SU-DHL-6 (cell line): ENCODE data around the gene CFAP68.

Experiments used
- EZH2phosphoT487 ChIP-seq: fragments of 200-600 bp; sonication (generic), shearing (Covaris generic); conservative IDR thresholded peaks from 2 replicates; pipeline ENCODE4 v1.6.1; 2018; ENCODE audit warnings: mild to moderate bottlenecking, antibody characterized with exemption, low read length, moderate library complexity, mixed read lengths
- TF ChIP-seq, protein P1 (sequence below): fragments of 200-600 bp; sonication (generic); IDR thresholded peaks from one replicate; pipeline ENCODE4 v1.5.1; 2017; ENCODE audit warnings: antibody characterized with exemption, mild to moderate bottlenecking, low read length, moderate library complexity; ENCODE audit not compliant: insufficient read depth, poor library complexity, severe bottlenecking

DNA sequence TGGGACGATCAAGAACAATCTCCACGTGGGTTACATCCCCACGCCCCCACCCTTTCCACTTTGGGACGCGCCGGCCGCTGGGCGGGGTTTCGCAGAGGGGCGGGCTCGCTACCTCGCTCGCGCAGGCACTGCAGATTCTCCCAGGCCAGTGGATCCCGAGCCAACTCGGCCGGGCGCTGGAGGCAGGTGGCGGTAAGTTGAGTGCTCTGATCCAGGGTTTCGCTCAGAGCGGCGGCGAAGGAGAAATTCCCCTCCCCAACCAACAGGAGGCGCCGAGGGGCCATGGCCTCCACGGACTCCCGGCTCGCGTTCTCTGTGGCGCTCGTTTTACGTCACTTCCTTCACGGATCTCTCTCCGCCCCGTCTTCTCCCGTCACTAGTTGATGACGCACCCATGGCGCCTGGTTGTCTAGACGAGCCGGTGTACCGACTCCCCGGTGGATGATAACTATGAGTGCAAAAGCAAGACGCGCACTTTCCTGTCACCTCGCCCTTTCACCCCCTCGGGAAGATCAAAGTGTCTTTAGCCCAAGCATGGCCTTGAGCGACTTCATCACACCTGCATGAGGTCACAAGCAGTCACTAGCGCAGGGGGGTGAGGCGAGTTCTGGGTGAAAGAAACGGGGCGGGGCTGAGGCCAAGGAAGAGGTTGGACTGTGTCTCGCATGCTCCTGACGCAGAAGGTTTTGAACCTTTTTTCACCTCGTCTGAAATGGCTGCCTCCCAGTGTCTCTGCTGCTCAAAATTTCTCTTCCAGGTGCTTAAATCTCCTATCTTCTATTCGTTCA is at the start of gene CFAP68, which contains the start of gene FDXACB1:
- TF ChIP-seq, protein P1, sequence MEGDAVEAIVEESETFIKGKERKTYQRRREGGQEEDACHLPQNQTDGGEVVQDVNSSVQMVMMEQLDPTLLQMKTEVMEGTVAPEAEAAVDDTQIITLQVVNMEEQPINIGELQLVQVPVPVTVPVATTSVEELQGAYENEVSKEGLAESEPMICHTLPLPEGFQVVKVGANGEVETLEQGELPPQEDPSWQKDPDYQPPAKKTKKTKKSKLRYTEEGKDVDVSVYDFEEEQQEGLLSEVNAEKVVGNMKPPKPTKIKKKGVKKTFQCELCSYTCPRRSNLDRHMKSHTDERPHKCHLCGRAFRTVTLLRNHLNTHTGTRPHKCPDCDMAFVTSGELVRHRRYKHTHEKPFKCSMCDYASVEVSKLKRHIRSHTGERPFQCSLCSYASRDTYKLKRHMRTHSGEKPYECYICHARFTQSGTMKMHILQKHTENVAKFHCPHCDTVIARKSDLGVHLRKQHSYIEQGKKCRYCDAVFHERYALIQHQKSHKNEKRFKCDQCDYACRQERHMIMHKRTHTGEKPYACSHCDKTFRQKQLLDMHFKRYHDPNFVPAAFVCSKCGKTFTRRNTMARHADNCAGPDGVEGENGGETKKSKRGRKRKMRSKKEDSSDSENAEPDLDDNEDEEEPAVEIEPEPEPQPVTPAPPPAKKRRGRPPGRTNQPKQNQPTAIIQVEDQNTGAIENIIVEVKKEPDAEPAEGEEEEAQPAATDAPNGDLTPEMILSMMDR: peak; percentile 93
- TF ChIP-seq EZH2phosphoT487: no peak
